Liver (tissue), 9 donors: Measurements from ENCODE around the gene FLRT2. TPM values are rescaled to one million over a fixed set of nuclear protein-coding genes. Genes with fewer than 3 reads are reported as not detected.

Experiments used
- DNase-seq: peaks from one replicate; pipeline ENCODE4 v3.0.0-alpha.2; 2017; ENCODE audit warnings: low spot score
- H3K27ac ChIP-seq, 2 donors: one replicate each; pipeline ENCODE4 v1.7.0; 2013; ENCODE audit warnings: inconsistent platforms in 2 of 2, low read length in 2 of 2, control low read depth in 1 of 2, low read depth in 1 of 2, mild to moderate bottlenecking in 1 of 2
- H3K27me3 ChIP-seq, 4 donors: one replicate each; pipeline versions ENCODE4 v1.6.1 to v1.7.0; 2013; ENCODE audit warnings: low read length in 3 of 4, inconsistent platforms in 1 of 4, mild to moderate bottlenecking in 1 of 4, moderate library complexity in 1 of 4; ENCODE audit not compliant: control insufficient read depth in 4 of 4, insufficient read depth in 4 of 4
- H3K36me3 ChIP-seq, 4 donors: one replicate each; pipeline versions ENCODE4 v1.6.1 to v1.7.0; 2013; ENCODE audit warnings: low read length in 3 of 4, mild to moderate bottlenecking in 3 of 4, low read depth in 1 of 4, moderate library complexity in 1 of 4; ENCODE audit not compliant: control insufficient read depth in 4 of 4, insufficient read depth in 3 of 4
- H3K4me1 ChIP-seq, 4 donors: one replicate each; pipeline versions ENCODE4 v1.6.1 to v1.7.0; 2013; ENCODE audit warnings: low read length in 3 of 4, mild to moderate bottlenecking in 3 of 4, moderate library complexity in 1 of 4; ENCODE audit not compliant: control insufficient read depth in 4 of 4, insufficient read depth in 4 of 4
- H3K4me3 ChIP-seq, 3 donors: one replicate each; pipeline versions ENCODE4 v1.6.1 to v1.7.0; 2013; ENCODE audit warnings: low read length in 3 of 3, control low read depth in 1 of 3, low read depth in 1 of 3, mild to moderate bottlenecking in 1 of 3
- H3K9ac ChIP-seq, 2 donors: one replicate each; pipeline ENCODE4 v1.7.0; 2013; ENCODE audit warnings: low read length in 2 of 2, mild to moderate bottlenecking in 2 of 2, moderate library complexity in 2 of 2, control low read depth in 1 of 2, low read depth in 1 of 2
- H3K9me3 ChIP-seq, 4 donors: one replicate each; pipeline versions ENCODE4 v1.6.1 to v1.7.0; 2013; ENCODE audit warnings: low read length in 3 of 4; ENCODE audit not compliant: control insufficient read depth in 4 of 4
- CTCF ChIP-seq: fragments of 150-350 bp; IDR thresholded peaks from 2 replicates; pipeline ENCODE4 v1.5.1; 2017; ENCODE audit warnings: improper control_type of control experiment, low read depth, low read length; ENCODE audit not compliant: missing input control
- EGR1 ChIP-seq, 2 donors: IDR thresholded peaks; 2 replicates each; pipeline ENCODE4 v1.6.1; 2016 to 2018; ENCODE audit warnings: antibody characterized with exemption in 2 of 2, low read depth in 2 of 2
- FOXA1 ChIP-seq: IDR thresholded peaks from 2 replicates; pipeline ENCODE4 v1.6.1; 2016; ENCODE audit warnings: antibody characterized with exemption
- FOXA2 ChIP-seq: IDR thresholded peaks from 2 replicates; pipeline ENCODE4 v1.6.1; 2016; ENCODE audit warnings: antibody characterized with exemption
- GABPA ChIP-seq, 2 donors: IDR thresholded peaks in 1 of 2; conservative IDR thresholded peaks in 1 of 2; 2 replicates each; pipeline ENCODE4 v1.6.1; 2016; ENCODE audit warnings: antibody characterized with exemption in 2 of 2, mild to moderate bottlenecking in 1 of 2, moderate library complexity in 1 of 2
- HNF4A ChIP-seq, 2 donors: conservative IDR thresholded peaks; 2 replicates each; pipeline ENCODE4 v1.6.1; 2016; ENCODE audit warnings: antibody characterized with exemption in 2 of 2, mild to moderate bottlenecking in 2 of 2
- HNF4G ChIP-seq: IDR thresholded peaks from 2 replicates; pipeline ENCODE4 v1.6.1; 2016; ENCODE audit warnings: antibody characterized with exemption
- JUND ChIP-seq, 2 donors: IDR thresholded peaks; 2 replicates each; pipeline ENCODE4 v1.6.1; 2016; ENCODE audit warnings: antibody characterized with exemption in 2 of 2
- MAX ChIP-seq: IDR thresholded peaks from 2 replicates; pipeline ENCODE4 v1.6.1; 2016; ENCODE audit warnings: antibody characterized with exemption
- NR2F2 ChIP-seq: IDR thresholded peaks from 2 replicates; pipeline ENCODE4 v1.6.1; 2016; ENCODE audit warnings: antibody characterized with exemption
- RAD21 ChIP-seq, 2 donors: IDR thresholded peaks; 2 replicates each; pipeline ENCODE4 v1.6.1; 2016; ENCODE audit warnings: antibody characterized with exemption in 2 of 2, mild to moderate bottlenecking in 2 of 2
- REST ChIP-seq: IDR thresholded peaks from 2 replicates; pipeline ENCODE4 v1.6.1; 2016; ENCODE audit warnings: antibody characterized with exemption, mild to moderate bottlenecking
- SP1 ChIP-seq: IDR thresholded peaks from 2 replicates; pipeline ENCODE4 v1.6.1; 2018; ENCODE audit warnings: antibody characterized with exemption, mild to moderate bottlenecking
- TAF1 ChIP-seq: conservative IDR thresholded peaks from 2 replicates; pipeline ENCODE4 v1.6.1; 2016; ENCODE audit warnings: antibody characterized with exemption, mild to moderate bottlenecking
- YY1 ChIP-seq: IDR thresholded peaks from 2 replicates; pipeline ENCODE4 v1.6.1; 2016; ENCODE audit warnings: antibody characterized with exemption, mild to moderate bottlenecking
- ZBTB33 ChIP-seq: IDR thresholded peaks from 2 replicates; pipeline ENCODE4 v1.6.1; 2016; ENCODE audit warnings: antibody characterized with exemption
- WGBS: extraction: QIAGEN DNeasy Blood & Tissue Kit; methylation state at CpG from one replicate; pipeline ENCODE4 v1.1.7; 2013; 5-methylcytosine and 5-hydroxymethylcytosine counted together
- polyA plus RNA-seq, 2 donors: library from polyadenylated mRNA; stranded (reverse) in 1 of 2; unstranded in 1 of 2; fragments of 200-250 nt in 1 of 2; fragments of >200 nt in 1 of 2; fragmentation: Nextera tagmentation in 1 of 2; extraction: Ambion mirVana in 1 of 2; gene quantifications; one replicate each; pipeline versions ENCODE4 v1.2.1 to v1.2.3, GENCODE V29; 2013 to 2015
- total RNA-seq, 2 donors: library from RNA; depleted of rRNA; stranded (reverse); fragments of >200 nt; gene quantifications; one replicate each; pipeline ENCODE4 v1.2.3, GENCODE V29; 2014
- TF ChIP-seq, protein P1 (sequence below): IDR thresholded peaks from 2 replicates; pipeline ENCODE4 v1.6.1; 2016; ENCODE audit warnings: antibody characterized with exemption
- donor health status: healthy.
- donor health status: healthy.
- donor health status: healthy.
- donor health status: healthy.
- donor health status: healthy.

Gene FLRT2
- total and polyA plus RNA-seq, 4 donors: 0.90 to 8.2 (median 1.8) TPM

DNA sequence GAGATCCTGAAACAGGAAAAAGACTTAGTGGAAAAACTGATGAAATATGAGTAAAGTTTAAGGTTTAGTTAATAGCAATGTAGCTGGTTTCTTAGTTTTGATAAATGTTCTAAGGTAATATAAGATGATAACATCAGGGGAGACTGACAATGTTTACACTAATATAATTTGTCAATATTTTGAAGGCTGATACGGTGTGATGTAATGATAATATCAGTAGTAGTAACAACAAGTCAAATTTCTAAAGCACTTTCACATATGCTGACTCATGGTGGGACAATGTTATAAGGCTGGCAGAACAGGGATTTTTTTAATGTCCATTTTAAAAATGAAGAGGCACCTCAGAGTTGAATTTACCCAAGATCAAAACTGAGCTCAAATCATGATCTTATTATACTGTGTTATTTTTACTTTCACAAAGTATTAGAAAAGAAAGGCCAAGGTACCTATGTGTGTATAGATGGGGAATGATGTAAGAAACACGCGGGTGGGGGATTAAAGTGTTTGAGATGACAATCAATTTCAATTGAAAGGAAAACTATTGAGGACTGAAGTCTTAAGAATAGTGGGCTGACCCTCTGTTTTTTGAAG, 2.4 kb upstream of the FLRT2 start:
- Histone ChIP-seq H3K36me3 (no peaks in the 10 kb centered on the region), H3K27ac (no peak overlapping the region), H3K27me3 (peaks cover 2 to 15% (median 7%) of the 10 kb centered on the region in 4 donors), H3K9me3 (no peaks in the 10 kb centered on the region), H3K4me1 (peaks cover 5 to 35% (median 26%) of the 10 kb centered on the region in 4 donors), H3K4me3 (no peak overlapping the region), H3K9ac (no peak overlapping the region)
- no peak for DNase-seq
- TF ChIP-seq HNF4A (conservative IDR thresholded peaks at IDR 0.05): no peak
- TF ChIP-seq, protein P1, sequence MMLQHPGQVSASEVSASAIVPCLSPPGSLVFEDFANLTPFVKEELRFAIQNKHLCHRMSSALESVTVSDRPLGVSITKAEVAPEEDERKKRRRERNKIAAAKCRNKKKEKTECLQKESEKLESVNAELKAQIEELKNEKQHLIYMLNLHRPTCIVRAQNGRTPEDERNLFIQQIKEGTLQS: no peak
- no peak for TF ChIP-seq MAX
- no peak for TF ChIP-seq GABPA (IDR thresholded peaks at IDR 0.05 in 1 of 2, conservative IDR thresholded peaks at IDR 0.05 in 1 of 2)
- no peak for TF ChIP-seq CTCF
- TF ChIP-seq NR2F2: no peak
- TF ChIP-seq FOXA2: no peak
- no peak for TF ChIP-seq HNF4G
- TF ChIP-seq RAD21 (IDR thresholded peaks at IDR 0.05): no peak
- no peak for TF ChIP-seq EGR1 (IDR thresholded peaks at IDR 0.05; ENCODE audit: low read depth in 2 of 2)
- TF ChIP-seq REST: no peak
- TF ChIP-seq TAF1: no peak
- TF ChIP-seq JUND (IDR thresholded peaks at IDR 0.05): no peak
- TF ChIP-seq SP1: no peak
- TF ChIP-seq ZBTB33: no peak
- no peak for TF ChIP-seq YY1
- TF ChIP-seq FOXA1: no peak
- WGBS: 66% methylated on average over 3 of the region's 3 CpGs
